GM19395 (cell line): ENCODE measurements around the gene PVALB.

Source experiments
- ATAC-seq: cut with Tn5 transposase; IDR thresholded peaks from one replicate; pipeline ENCODE4 v1.9.1; 2021; ENCODE audit warnings: mild to moderate bottlenecking, moderate library complexity; ENCODE audit not compliant: unreplicated experiment

Gene PVALB

GRCh38 chr22:36814801-36815200 lies 2.0 kb downstream of the PVALB start:
- ATAC-seq = no peak

DNA sequence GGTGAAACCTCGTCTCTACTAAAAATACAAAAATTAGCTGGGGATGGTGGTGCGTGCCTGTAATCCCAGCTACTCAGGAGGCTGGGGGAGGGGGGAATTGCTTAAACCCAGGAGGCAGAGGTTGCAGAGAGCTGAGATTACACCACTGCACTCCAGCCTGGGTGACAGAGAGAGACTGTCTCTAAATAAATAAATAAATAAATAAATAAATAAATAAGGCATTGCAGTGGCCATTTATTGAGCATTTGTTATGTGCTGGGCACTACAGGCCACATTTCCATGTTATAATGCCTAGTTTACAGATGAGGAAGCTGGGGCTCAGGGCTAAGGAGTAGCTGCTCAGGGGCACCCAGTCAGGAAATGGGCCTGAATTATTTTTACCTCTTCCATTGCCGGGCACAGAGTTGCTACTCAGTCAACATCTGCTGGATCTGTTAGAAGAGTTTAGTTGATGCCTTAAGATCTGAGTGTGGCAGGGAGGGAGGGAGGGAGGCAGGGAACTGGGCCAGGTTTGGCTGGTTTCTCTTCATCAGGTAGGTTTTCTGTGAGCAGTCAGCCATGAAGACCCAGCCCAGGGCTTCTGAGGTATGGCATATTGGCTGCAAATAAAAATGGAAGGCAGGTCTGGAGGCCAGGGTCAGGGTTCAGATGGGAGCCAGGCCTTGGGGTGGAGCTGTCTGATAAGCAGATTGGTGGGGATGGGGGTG lies 5.6 kb downstream of the PVALB start:
- ATAC-seq = no peak

GRCh38 chr22:36809351-36809750 lies 7.5 kb downstream of the PVALB start:
- no peak for ATAC-seq

DNA sequence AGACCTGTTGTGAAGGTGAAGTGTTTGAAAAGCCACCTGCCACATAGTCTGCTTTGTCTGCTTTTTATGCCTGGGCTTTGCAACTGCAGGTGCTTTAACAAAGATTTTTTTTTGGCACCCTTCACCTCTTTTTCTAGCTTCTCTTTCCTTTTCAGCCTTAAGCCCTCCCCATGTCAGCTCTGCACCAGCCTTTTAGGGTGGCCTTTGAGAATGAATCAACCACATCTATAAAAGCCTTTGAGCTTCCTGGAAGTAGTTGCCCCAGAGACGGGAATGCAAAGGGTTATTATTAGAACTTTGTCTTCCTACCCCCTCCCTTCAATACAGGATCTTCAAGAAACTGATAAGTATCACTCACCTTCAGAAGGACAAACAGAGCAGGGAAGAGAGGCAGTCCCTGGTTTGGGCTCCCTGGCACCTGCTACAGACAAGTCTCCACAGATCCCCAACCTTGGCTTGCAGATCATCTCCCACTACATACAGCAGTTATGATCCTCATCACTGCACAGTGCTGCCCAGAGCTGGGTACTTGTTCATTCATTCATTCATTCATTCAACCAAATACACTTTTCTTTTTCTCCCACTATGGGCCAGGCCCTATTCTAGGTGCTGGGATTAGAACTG lies 8.0 kb downstream of the PVALB start:
- ATAC-seq = no peak

GRCh38 chr22:36807627-36808026 lies 9.2 kb downstream of the PVALB start:
- no peak for ATAC-seq

DNA sequence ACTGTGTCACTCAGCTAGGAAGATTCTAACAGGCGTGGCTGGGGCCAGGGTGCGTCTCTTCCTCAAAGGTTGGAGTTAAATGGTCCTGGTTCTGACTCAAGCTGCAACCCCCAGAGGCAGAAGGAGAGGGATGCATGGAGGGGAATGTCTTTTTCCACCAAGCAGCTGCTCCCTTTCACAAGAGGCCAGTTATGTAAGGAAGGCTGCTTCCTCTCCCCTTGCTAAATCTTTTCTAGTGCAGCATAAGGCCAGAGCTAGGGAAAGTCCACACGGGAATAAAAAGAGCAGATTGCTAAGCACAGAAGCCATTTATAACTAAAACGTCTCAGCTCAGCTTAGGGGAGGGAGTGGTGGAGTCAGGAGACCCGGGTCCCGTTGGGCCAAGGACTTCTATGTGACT lies 10.0 kb downstream of the PVALB start:
- ATAC-seq = no peak

DNA sequence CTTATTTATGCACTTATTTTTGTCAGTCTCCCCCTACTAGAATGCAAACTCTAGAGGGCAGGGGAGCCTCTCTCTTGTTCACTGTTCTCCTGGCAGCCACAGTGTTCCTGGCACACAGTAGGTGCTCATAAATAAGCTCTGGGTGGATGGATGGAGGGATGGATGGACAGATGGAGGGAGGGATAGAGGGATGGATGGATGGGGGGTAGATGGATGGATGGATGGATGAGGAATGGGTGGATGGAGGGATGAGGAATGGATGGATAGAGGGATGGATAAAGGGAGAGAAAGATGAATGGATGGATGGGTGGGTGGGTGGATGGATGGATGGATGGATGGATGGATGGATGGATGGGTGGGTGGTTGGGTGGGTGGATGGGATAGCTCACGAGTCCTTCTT lies 13.5 kb downstream of the PVALB start:
- ATAC-seq = no peak

DNA sequence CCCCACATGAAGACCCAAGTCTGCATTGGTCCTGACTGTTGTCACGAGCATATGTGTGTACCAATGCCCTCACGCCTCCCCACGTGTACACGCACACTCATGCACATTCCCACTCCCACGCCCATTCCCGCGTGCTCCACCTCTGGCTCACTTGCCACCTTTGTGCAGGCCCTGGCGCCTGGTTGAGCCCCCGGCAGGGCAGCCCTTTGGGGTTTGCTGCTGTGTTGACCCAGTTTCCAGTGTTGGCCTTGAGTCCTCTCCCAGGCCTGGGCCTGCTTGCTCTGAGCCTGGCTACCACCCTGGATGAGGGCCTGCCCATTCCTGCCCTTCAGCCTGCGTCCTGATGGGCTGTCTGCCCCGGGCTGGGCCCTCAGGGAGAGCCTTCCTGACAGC lies 18.2 kb downstream of the PVALB start:
- no peak for ATAC-seq

DNA sequence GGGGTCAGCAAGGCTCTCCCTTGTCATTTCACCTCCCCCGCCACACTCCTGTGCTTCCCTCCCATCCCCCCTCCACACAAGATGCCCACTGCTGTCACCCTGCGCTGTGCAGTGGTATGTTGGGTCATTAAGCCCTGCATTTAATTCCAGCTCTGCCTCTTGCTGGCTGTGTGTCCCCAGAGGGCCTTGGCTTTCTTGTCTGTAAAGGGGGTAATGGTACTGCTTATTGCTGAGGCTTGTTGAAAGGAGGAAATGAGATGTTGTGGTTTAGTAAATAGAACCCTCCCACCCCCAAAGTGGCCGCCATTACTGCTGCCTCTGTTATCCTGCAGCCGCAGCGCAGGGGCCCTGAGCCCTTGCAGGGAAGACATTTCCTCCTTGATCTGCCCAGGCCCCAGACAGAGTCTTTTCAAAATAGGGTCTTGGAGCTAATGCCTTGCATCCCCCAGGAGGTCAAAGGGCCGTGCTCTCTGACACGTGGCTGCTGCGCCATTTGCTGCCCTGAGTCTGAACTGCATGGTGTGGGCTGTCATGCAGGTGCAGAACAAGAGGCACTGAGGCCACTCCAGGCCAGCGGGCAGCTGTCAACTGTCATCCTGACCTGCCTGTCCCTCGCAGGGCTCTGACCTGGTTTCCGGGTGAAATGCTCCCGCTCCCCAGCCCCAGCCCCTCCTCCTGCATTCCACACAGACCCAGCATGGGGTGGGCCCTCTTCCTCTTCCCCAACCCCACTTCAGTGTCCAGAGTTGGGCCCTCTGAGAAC lies 18.7 kb downstream of the PVALB start:
- no peak for ATAC-seq

DNA sequence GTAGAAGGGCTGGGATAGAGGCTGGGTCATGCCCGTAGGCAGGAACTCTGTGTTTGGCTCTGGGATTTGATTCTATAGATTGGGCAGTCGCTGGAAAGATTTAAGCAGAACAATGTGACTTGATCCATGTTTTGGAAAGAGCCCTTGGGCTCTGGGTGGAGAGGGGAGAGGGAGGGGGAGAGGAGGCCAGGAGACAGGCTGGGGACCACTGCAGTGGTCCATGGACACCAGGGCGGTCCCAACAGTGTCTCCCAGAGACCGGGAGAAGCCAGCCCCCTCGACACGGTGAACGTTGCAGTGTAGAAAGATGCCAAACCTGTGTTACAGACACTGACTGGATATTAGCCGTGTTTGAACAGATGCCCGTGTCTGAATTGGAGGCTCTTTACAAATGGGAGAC lies 19.5 kb downstream of the PVALB start:
- ATAC-seq = no peak

DNA sequence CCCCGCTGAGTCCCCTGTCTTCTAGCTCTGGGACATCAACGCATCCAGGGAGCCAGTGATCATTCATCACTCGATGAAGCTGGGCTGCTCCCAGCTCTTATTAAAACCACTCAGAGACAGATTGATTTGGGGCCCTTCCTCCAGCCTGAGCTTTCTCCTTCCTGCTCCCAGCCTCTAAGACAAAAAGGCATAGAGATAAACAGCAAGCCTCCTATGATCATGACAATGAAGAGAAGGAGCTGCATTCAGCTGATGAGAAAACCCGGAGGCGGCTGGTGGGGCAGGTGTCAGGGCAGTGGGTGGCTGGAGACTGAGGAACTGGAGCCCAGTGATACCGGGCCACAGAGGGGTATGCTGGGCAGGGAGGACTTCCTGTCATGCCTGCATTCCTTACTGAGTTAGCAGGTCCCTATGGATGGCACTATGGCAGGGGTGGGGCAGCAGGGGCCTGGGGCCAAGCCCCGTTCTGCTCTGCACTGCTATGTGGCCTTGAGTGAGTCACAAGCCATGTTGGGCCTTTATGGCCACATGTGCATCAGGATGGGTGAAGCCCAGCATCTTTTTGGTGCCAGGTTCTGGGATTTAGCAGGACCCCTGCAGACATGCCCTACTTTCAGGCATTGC lies 20.2 kb downstream of the PVALB start:
- ATAC-seq = no peak

- no peak for ATAC-seq
Measured at GRCh38 chr22:36795633-36796032, 21.2 kb downstream of the PVALB start.

GRCh38 chr22:36790648-36791047 lies 26.2 kb downstream of the PVALB start:
- no peak for ATAC-seq

DNA sequence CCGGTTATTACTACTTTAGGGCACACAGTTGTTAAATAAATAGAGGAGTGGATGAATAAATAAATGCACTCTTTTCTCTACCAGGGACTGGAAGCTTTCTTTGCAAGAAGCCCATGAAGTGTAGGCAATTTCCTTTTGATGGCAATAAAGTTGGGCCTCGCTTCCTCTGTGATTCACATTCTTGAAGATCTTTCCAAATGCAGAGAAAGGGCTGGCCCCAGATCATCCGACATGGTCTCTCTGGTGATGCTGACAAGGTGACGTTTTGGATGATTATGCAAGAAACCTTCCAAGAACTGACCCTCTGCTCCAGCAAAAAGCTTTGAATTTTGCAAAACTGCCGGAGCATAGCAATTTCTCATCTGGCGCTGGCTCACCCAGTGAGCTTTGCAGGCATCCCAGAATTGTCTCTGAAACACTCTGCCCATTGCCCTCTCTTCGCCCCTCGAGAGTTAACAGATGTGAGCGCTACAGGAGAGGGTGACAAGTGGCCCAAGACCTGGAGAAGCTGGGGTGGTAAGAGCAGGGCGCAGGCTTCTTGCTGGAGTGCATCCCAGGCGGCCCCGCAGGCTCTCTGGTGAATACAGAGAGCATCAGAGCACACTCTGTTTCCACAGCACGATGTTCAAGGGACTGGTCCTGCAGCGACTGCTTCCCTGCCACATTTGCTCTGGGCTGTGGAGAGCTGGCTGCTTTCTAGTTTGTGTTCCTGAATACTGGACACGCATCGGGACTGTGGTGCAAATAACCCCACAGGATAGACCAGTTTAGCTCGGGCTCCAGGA lies 29.4 kb downstream of the PVALB start:
- ATAC-seq = no peak

- ATAC-seq = no peak
Measured at GRCh38 chr22:36783743-36784142, 33.1 kb downstream of the PVALB start.

DNA sequence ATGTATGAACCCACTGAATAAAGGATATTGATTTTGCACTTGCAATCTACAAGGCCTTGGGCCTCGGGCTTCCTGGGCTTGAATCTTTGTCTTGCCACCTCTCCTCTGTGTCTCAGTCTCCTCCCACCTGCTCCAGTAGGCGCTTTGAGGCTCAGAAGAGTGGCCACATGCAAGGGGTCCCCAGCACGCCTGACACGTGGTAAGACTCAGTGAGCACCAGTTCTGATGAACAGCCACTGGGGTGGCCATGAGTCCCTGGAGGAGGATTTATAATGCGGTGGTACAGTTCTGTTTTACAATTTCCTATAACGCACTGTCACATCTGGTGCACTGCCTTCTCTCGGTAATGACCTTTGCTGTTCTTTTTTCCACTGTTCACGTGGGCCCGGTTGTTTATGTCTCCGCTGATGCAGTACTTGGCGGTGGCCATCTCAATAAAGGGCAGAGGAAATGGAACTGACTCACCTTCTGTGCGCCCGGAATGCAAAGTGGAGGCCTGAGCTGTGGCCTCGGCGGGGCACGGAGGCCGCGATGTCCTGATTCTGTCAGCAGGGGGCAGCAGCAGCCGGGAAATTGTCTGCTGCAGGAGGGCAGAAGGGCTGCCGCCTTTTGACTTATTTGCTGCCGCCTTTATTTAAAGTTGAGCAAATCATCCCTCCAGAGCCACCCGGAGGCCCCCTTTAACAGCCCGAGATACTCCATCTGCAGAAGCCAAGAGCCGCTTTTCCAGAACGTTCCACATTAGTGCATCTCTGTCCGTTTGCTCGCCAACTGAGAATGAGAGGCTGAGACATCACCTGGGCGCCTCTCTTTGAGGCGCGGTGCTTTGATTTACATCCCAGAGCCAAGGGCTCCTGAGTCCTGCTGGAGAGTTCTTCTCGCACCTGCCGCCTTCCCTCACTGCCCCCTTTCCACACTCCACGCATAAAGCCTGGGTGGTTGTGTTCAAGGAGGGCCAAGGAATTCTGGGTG lies 34.9 kb downstream of the PVALB start:
- ATAC-seq = peak; percentile 71

GRCh38 chr22:36778020-36778419 lies 38.8 kb downstream of the PVALB start:
- no peak for ATAC-seq

DNA sequence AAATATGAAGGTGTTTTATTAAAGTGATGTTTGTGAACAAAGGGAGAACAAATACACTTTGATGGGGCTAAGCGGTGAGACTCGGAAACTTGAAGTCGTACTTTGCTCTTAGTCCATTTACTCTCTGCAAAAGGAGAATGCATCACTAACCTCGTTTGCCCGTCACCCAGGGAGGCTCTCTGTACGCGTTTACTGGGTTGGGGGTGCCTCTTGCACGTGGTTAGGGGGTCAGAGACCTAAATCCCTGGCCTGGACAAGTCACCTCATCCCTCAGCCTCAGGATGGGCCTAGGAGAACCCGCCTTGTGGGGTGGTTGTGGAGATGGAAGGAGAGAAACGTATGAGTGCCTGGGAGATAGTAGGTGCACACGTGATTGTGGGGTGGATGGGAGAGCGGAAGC lies 40.1 kb downstream of the PVALB start:
- no peak for ATAC-seq

- peak; percentile 94 for ATAC-seq
Measured at GRCh38 chr22:36775964-36776669, 40.7 kb downstream of the PVALB start, which contains the start of gene IFT27. Gene IFT27 (minus strand): TSS chr22:36776119. CDS start chr22:36775707, 412 bp downstream.
